ENCODE results near the gene FBXO39. TPM values are rescaled to one million over a fixed set of nuclear protein-coding genes. Genes with fewer than 3 reads are reported as not detected.
"Not testable (repeated sequence)": the region's sequence is repeated elsewhere in the genome, so short reads cannot be mapped to it uniquely, and the experiment has no call there.

FBXO39 gene
- total RNA-seq, 4 donors from 2014 or later: 0.48 to 2.9 (median 1.9) TPM

DNA sequence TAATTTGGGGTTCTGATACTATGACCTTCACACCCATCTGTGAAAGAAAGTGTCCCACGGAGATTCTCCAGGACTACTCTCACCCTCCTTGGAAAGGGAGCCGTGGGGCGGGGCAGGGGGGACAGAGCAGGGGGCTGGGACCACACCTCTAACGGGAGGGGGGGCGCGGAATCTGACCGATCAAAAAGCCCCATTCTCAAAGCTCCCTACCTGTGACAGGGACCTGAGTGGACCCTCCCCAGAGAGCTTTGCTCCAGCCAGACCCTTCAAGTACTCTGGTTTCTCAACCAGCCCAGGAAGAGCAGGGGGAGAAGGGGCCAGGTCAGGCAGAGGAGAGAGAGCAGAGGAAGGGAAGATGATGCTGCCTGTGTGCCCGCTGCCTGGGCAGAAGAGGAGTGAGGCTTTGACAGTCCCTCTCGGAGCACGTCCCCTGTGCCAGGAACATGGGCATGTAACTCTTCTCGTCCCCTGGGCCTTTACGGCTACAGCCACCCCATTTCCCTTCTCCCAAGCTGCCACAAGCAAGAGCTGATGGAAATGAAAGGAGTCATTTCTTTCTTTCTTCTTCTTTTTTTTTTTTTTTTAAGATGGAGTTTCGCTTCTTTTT, 19.5 kb upstream of the FBXO39 start:
- Histone ChIP-seq H3K36me3 (peaks cover 0 to 38% (median 8%) of the 10 kb centered on the region in 3 donors), H3K27me3 (no peaks in the 10 kb centered on the region), H3K4me3 (peak overlapping the region; percentile 34 to 78 (median 54)), H3K27ac (peak overlapping the region; percentile 80 to 94 (median 89)), H3K4me1 (peaks cover 21 to 65% (median 26%) of the 10 kb centered on the region in 3 donors), H3K9me3 (no peaks in the 10 kb centered on the region)
- intact Hi-C loops (cut with DNase I): no loop called here
- DNase-seq: no peak
- TF ChIP-seq, protein P1, sequence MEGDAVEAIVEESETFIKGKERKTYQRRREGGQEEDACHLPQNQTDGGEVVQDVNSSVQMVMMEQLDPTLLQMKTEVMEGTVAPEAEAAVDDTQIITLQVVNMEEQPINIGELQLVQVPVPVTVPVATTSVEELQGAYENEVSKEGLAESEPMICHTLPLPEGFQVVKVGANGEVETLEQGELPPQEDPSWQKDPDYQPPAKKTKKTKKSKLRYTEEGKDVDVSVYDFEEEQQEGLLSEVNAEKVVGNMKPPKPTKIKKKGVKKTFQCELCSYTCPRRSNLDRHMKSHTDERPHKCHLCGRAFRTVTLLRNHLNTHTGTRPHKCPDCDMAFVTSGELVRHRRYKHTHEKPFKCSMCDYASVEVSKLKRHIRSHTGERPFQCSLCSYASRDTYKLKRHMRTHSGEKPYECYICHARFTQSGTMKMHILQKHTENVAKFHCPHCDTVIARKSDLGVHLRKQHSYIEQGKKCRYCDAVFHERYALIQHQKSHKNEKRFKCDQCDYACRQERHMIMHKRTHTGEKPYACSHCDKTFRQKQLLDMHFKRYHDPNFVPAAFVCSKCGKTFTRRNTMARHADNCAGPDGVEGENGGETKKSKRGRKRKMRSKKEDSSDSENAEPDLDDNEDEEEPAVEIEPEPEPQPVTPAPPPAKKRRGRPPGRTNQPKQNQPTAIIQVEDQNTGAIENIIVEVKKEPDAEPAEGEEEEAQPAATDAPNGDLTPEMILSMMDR (IDR thresholded peaks at IDR 0.05): no peak
- no peak for TF ChIP-seq POLR2A (IDR thresholded peaks at IDR 0.05)
- WGBS, 2 donors: 11 to 37% methylated on average over 5 to 6 of the region's 13 CpGs

DNA sequence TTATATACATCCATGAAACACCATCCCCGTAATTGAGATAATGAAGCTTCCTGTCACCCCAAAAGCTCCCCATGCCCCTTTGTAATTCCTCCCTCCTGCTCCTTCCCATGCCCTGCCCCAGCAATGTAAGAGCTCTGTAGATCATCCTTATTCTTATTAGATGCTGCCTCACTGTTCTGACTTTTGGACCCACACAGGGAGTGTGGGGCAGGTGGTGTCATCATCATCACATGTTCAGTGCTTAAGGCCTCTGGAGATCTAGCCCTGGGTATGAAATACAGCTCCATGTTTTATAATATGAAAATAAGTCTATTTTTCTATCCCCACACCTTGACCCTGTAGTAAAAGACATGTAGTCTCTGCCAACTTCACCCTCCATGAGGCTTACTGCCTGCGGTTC, 18.3 kb upstream of the FBXO39 start:
- TF ChIP-seq, protein P1 (IDR thresholded peaks at IDR 0.05): no peak
- no peak for TF ChIP-seq POLR2A (IDR thresholded peaks at IDR 0.05)
- Histone ChIP-seq H3K27ac (peak overlapping the region in 1 of 4 donors; percentile 91), H3K9me3 (no peaks in the 10 kb centered on the region), H3K36me3 (peaks cover 0 to 50% (median 16%) of the 10 kb centered on the region in 3 donors), H3K27me3 (no peaks in the 10 kb centered on the region), H3K4me1 (peaks cover 21 to 53% (median 26%) of the 10 kb centered on the region in 3 donors), H3K4me3 (no peak overlapping the region)
- intact Hi-C loops (cut with DNase I): no loop called here
- WGBS, 2 donors: 88 to 100% methylated on average over 1 to 2 of the region's 2 CpGs
- DNase-seq: no peak

DNA sequence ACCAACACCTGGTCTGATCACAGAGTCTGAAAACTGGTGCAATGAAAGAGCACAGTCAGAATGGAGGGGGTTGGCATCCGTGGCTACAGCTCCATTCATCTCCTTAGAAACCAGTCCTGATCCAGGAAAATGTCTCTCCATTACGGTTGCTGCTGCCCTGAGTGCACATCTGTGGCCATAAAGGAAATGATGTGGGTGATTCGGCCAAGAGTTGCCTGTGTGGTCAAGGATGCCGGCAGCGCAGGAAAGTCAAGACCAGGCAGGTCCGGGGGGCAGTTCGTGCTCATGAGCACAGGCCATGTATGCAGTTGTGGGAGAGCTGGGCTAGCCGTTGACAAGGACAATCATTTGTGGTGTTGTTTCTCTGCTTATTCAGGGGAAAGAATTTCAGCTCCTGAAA, 14.2 kb upstream of the FBXO39 start:
- H3K4me3 ChIP-seq: no peak overlapping the region
- TF ChIP-seq, protein P1 (IDR thresholded peaks at IDR 0.05): no peak
- no peak for TF ChIP-seq POLR2A (IDR thresholded peaks at IDR 0.05)
- H3K9me3 ChIP-seq: no peaks in the 10 kb centered on the region
- 72 to 98% methylated on average over 3 to 4 of the region's 8 CpGs for WGBS, 2 donors
- no peaks in the 10 kb centered on the region for H3K27me3 ChIP-seq
- intact Hi-C loops (cut with DNase I): no loop called here
- H3K27ac ChIP-seq: no peak overlapping the region
- DNase-seq: no peak
- H3K4me1 ChIP-seq: peaks cover 6 to 17% (median 13%) of the 10 kb centered on the region in 3 donors
- peaks cover 0 to 91% (median 32%) of the 10 kb centered on the region in 3 donors for H3K36me3 ChIP-seq

DNA sequence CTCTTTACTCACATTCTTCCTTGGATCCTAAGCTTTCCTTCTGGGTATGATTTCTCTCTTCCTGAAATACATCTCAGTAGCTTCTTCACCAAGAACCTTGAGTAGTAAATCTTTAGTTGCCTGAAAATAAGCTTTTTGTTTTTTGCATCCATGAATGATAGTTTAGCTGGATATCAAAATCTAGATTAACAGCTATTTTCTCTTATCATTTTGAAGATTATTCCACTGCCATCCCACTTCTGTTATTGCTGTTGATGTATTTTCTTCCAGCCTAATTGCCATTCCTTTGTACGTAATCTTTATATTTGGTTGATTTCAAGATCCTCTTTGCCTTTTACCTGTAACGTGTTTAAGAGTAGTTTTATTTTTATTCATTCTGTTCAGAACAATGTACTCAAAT, 7.6 kb upstream of the FBXO39 start:
- Histone ChIP-seq H3K4me1 (no peaks in the 10 kb centered on the region), H3K9me3 (peaks cover 0 to 18% (median 13%) of the 10 kb centered on the region in 3 donors), H3K27ac (no peak overlapping the region), H3K4me3 (no peak overlapping the region), H3K36me3 (peaks cover 13 to 100% (median 59%) of the 10 kb centered on the region in 3 donors), H3K27me3 (no peaks in the 10 kb centered on the region)
- intact Hi-C loops (cut with DNase I): no loop called here
- TF ChIP-seq, protein P1 (IDR thresholded peaks at IDR 0.05): no peak
- TF ChIP-seq POLR2A (IDR thresholded peaks at IDR 0.05): no peak
- WGBS, 2 donors: 92 to 93% methylated on average over 2 of the region's 2 CpGs
- no peak for DNase-seq

DNA sequence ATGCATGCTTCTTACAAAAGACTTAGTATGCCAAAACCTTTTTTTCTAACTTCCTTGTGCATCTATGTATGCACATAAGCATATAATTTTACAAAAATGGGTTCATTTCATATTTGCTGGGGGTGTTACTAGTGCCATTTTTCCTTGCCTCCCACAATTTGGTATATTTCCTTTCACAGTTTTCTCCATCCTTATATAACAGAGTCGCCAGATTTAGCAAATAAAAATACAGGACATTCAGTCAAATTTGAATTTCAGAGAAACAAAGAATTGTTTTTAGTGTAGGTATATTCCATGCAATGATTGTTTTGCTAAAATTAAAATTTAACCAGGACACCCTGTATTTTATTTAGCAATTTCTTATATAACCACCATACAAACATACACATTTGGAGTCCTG, 4.0 kb upstream of the FBXO39 start:
- Histone ChIP-seq H3K9me3 (peaks cover 0 to 34% (median 18%) of the 10 kb centered on the region in 3 donors), H3K27ac (no peak overlapping the region), H3K4me3 (no peak overlapping the region), H3K4me1 (peaks cover 0 to 13% (median 6%) of the 10 kb centered on the region in 3 donors), H3K27me3 (peaks cover 0 to 19% (median 0%) of the 10 kb centered on the region in 4 donors), H3K36me3 (peaks cover 14 to 73% (median 46%) of the 10 kb centered on the region in 3 donors)
- intact Hi-C loops (cut with DNase I): no loop called here
- 72 to 94% methylated on average over 1 of the region's 1 CpG for WGBS, 2 donors
- TF ChIP-seq, protein P1 (IDR thresholded peaks at IDR 0.05): no peak
- no peak for TF ChIP-seq POLR2A (IDR thresholded peaks at IDR 0.05)
- no peak for DNase-seq

DNA sequence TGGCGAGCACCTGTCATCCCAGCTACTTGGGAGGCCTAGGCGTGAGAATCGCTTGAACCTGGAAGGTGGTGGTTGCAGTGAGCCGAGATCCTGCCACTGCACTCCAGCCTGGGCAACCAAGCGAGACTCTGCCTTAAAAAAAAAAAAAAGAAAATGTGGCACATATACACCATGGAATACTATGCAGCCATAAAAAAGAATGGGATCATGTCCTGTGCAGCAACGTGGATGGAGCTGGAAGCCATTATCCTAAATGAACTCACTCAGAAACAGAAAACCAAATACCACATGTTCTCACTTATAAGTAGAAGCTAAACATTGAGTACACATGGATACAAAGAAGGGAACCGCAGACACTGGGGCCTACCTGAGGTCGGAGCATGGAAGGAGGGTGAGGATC, 1.1 kb upstream of the FBXO39 start:
- peaks cover 0 to 36% (median 0%) of the 10 kb centered on the region in 4 donors for H3K27me3 ChIP-seq
- H3K36me3 ChIP-seq: peaks cover 14 to 44% (median 30%) of the 10 kb centered on the region in 3 donors
- peaks cover 0 to 19% (median 5%) of the 10 kb centered on the region in 3 donors for H3K9me3 ChIP-seq
- H3K27ac ChIP-seq; H3K4me3 ChIP-seq; intact Hi-C loops (cut with DNase I); DNase-seq: not testable (repeated sequence)
- 78 to 93% methylated on average over 6 to 8 of the region's 8 CpGs for WGBS, 2 donors
- H3K4me1 ChIP-seq: peaks cover 0 to 13% (median 6%) of the 10 kb centered on the region in 3 donors

Data from esophagus squamous epithelium (tissue), 5 donors.